Kasumi-1 (cell line): ENCODE measurements around the gene SNRNP27.
"Not testable (repeated sequence)": the region's sequence is repeated elsewhere in the genome, so short reads cannot be mapped to it uniquely, and the experiment has no call there.

Source experiments
- DNase-seq, 2 experiments: peaks; one replicate each; lab custom pipeline; 2025; lab: John Stamatoyannopoulos, UW

Gene SNRNP27

GRCh38 chr2:69893684-69894551, at the start of gene SNRNP27:
SNRNP27 (plus strand) TSS chr2:69893956; CDS start chr2:69893985, 29 bp downstream.
- DNase-seq = peak; percentile 83 to 84

DNA sequence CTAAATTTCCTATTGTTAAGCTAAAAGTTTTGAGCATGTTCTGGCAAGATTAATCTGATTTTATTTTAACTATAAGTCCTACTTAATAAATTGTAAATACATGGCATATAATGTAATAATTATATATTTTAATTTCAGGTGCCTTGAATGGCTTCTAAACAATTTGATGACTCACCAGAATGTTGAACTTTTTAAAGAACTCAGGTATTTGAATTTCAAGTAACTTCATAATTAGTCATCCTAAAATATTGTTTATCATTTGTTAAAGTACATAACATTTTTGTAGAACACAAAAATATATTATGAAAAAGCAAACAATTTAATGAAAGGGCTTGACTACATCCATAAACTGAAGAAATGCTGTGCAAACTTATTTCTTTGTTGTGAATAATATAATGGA, 49.8 kb upstream of the SNRNP27 start:
- no peak for DNase-seq

- no peak for DNase-seq
These were observed 49.2 kb upstream of the SNRNP27 start for GRCh38 chr2:69844560-69844959.

- no peak for DNase-seq
These were observed 47.3 kb upstream of the SNRNP27 start for GRCh38 chr2:69846182-69847067.

GRCh38 chr2:69847068-69847828, 46.5 kb upstream of the SNRNP27 start:
- DNase-seq = no peak

- no peak for DNase-seq
These were observed 45.5 kb upstream of the SNRNP27 start for GRCh38 chr2:69848186-69848790.

- DNase-seq = no peak
These were observed 35.5 kb upstream of the SNRNP27 start for GRCh38 chr2:69858261-69858660.

GRCh38 chr2:69863298-69863697, 30.5 kb upstream of the SNRNP27 start:
- no peak for DNase-seq

DNA sequence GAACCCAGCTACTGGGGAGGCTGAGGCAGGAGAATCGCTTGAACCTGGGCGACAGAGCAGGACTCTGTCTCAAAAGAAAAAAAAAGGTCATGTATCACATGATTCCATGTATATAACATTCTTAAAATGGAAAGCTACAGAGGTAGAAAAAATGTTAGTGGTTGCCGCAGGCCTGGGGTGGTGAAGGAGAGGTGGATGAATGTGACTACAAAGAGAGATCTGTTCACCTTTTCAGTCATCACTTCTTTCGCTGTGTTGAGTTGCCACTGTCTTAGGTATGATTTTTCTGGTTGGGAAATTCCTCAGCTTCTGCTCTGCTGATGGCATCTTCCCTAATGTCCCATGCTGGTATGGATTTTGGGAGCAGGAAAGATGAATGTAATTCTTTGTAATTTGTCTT, 5.3 kb upstream of the SNRNP27 start:
- DNase-seq = no peak

DNA sequence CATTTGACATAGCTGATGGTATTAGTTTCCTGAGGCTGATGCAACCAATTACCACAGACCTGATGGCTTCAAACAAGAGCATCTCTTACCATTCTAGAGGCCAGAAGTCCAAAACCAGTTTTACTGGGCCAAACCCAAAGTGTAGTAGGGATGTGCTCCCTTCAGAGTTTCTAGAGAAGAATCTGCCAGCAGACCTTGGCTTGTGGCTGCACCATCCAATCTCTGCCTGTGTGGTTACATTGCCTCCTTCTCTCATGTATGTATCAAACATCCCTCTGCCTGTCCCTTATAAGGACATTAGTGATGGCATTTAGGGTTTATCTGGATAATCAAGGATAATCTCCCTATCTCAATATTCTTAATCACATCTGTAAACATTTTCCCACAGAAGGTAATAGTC, 4.5 kb upstream of the SNRNP27 start:
- no peak for DNase-seq

- DNase-seq = no peak
These were observed 2.9 kb upstream of the SNRNP27 start for GRCh38 chr2:69890881-69891280.

DNA sequence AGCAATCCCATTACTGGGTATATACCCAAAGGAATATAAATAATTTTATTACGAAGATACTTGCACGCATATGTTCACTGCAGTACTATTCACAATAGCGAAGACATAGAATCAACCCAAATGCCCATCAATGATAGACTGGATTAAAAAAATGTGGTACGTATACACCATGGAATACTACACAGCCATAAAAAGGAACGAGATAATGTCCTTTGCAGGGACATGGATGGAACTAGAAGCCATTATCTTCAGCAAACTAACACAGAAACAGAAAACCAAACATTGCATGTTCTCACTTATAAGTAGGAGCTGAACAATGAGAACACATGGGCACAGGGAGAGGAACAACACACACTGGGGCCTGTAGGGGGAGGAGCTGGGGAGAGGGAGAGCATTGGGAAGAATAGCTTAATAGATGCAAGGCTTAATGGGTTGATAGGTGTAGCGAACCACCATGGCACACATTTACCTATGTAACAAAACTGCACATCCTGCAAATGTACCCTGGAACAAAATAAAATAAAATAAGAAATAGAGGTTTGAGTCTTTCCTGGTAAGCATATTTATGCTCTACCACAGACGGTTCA, 825 bp upstream of the SNRNP27 start:
- not testable (repeated sequence) for DNase-seq

- DNase-seq = not testable (repeated sequence)
These were observed 981 bp downstream of the SNRNP27 start for GRCh38 chr2:69894737-69895136.

GRCh38 chr2:69902213-69902922, 8.6 kb downstream of the SNRNP27 start:
- DNase-seq = peak; percentile 87 to 90

DNA sequence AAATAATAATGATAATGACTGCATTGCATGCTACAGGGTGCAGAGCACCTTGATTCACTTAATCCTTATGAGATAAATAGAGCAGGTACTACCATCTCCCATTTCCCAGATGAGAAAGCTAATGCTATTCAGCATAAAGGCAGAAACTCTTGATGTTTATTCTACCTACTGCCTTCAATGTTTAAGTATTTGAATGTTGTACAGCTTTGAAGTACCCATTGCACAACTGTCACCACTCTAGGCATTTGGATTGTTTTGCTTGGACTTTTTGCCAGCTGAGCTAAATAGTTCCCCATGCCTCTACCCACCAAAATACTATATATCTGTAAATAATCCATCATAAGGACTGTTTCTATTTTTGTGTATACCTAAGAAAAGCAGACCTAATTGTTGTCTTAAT, 13.5 kb downstream of the SNRNP27 start:
- no peak for DNase-seq

DNA sequence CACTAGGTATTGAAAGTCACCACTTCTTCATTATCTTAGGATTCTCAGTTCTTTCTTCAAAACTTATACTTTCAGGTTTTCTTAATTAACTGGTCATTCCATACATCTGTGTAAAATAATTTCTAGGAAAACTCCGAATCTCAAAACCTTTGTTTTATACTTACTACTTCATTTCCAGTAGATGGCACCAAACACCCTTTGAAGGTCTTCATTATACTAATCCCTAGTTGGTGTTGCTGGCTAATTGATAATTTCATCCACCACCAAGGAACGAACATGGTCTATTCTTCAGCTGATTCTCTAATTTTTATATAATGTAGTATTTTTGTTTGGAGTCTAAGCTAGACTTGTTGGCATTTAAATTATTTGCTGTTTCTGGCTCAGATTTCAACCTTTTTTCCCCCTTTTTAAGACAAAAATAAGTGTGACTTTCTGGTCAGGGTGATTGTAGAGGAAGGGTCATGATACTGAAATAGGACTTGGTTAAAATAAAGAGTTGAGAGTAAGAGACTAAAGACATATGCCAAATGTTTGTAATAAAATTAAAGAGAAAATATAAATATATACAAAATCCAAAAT, 18.3 kb downstream of the SNRNP27 start:
- DNase-seq = peak; percentile 78 to 91

GRCh38 chr2:69914164-69914949, 20.6 kb downstream of the SNRNP27 start:
- peak; percentile 100 for DNase-seq

DNA sequence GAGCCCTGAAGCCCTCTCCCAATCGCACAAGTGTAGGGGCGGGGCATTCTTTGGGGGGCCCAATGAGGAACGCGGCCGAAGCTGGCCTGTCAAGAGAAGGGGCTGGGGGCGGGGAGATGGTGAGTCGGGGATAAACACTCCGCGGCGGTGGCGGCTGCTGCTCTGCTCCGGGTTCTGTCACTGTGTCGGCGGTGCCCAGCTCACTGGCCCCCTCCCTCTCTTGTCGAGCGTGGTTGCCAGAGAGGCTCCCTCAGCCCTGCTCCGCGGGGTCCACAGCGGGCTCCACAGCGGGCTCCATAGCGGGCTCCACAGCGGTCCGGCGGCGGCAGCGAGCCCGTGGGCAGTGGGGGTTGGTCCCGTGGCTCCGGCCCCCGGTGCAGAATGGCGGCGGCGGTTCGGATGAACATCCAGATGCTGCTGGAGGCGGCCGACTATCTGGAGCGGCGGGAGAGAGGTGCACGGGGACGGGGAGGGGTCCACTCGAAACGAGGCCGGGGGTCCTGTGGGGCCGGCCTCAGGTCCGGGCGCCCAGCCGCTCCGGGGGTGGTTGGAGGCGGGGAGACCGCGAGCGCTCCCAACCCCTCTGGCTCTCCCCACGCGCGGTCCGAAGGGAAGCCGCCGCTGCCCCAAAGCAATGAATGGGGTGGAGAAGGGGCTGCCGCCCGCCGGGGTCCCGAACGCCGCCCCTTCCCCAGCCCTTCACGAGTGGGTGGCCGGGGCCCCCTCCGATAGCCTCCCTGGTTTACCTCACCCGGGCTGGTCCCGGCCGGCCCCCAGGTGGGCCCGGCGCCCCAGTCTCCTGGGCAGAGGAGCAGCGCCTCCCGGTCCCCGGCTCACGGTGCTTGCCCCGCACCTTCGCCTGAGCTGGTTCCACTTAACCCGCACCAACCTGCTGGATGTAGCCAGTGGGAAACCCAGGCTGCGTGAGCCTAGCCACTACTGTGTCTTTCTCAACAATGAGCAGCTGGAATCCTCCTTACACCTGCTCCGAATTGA, 21.5 kb downstream of the SNRNP27 start, which contains the start of gene MXD1:
MXD1 (plus strand) TSS at position 160 of the 996 bp plus-strand sequence; CDS start at position 382, 222 bp downstream.
- DNase-seq = no peak
